ENCODE results near the gene RLF. TPM values are rescaled to one million over a fixed set of nuclear protein-coding genes. Genes with fewer than 3 reads are reported as not detected.
A peak's percentile ranks its signal among the peaks of the same experiment; 100 is the strongest.

RLF gene
- total RNA-seq, 1 donor from 2014 or later, result 18.0 TPM

DNA sequence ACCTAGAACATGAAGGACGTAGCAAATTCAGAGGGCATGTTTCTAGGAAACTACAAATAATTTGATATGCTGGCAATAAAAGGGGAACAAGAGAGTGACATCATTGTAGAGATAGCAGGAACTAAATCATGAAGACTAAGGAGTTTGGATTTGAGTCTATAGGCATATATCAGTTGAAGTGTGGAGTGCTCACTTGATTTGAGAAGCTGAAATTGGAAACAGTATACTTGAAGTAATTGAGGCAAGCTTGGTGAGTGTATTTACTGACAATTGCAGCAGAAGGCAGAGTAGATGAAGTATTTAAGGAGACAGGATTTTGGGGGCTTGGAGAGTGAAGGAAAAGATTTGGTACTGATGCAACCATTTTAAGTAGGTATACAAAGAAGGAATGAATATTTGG lies 80.2 kb downstream of the RLF start:
- TF ChIP-seq, protein P1, sequence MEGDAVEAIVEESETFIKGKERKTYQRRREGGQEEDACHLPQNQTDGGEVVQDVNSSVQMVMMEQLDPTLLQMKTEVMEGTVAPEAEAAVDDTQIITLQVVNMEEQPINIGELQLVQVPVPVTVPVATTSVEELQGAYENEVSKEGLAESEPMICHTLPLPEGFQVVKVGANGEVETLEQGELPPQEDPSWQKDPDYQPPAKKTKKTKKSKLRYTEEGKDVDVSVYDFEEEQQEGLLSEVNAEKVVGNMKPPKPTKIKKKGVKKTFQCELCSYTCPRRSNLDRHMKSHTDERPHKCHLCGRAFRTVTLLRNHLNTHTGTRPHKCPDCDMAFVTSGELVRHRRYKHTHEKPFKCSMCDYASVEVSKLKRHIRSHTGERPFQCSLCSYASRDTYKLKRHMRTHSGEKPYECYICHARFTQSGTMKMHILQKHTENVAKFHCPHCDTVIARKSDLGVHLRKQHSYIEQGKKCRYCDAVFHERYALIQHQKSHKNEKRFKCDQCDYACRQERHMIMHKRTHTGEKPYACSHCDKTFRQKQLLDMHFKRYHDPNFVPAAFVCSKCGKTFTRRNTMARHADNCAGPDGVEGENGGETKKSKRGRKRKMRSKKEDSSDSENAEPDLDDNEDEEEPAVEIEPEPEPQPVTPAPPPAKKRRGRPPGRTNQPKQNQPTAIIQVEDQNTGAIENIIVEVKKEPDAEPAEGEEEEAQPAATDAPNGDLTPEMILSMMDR (IDR thresholded peaks at IDR 0.05; ENCODE audit: unreplicated experiment), result no peak
- Mint-ChIP-seq H3K27ac (ENCODE audit: unreplicated experiment) (no peak overlapping the region), H3K4me3 (ENCODE audit: unreplicated experiment) (no peak overlapping the region)

DNA sequence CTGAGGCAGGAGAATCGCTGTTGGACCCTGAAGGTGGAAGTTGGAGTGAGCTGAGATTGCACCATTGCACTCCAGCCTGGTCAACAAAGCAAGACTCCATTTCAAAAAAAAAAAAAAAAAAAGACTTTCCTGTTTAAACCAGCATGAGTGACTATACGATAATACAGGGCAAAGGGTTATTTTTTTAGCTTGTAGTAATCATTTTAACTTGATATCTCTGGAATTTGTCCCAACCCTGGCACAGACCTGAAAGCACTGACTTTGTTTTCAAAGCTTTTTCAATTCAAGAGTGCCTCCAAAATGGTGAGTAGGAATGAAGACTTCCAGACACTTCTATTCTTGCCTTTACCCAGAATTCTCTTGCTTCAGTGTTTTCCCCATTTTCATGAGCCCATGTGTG lies 82.2 kb downstream of the RLF start:
- H3K4me3 Mint-ChIP-seq (ENCODE audit: unreplicated experiment), result no peak overlapping the region
- H3K4me1 Mint-ChIP-seq (ENCODE audit: unreplicated experiment), result no peaks in the 10 kb centered on the region
- TF ChIP-seq, protein P1 (IDR thresholded peaks at IDR 0.05; ENCODE audit: unreplicated experiment), result no peak
- DNase-seq (ENCODE audit: low spot score), result no peak
- peaks cover 3% of the 10 kb centered on the region for H3K27me3 Mint-ChIP-seq (ENCODE audit: unreplicated experiment)
- no peak overlapping the region for H3K27ac Mint-ChIP-seq (ENCODE audit: unreplicated experiment)
- H3K9me3 Mint-ChIP-seq (ENCODE audit: unreplicated experiment), result no peaks in the 10 kb centered on the region
- peaks cover 6% of the 10 kb centered on the region for H3K36me3 Mint-ChIP-seq (ENCODE audit: low read depth, unreplicated experiment)

More for the DNA sequence above, 80.2 kb downstream of the RLF start:
- Mint-ChIP-seq H3K27me3 (ENCODE audit: unreplicated experiment) (peaks cover 3% of the 10 kb centered on the region), H3K4me1 (ENCODE audit: unreplicated experiment) (no peaks in the 10 kb centered on the region), H3K9me3 (ENCODE audit: unreplicated experiment) (no peaks in the 10 kb centered on the region), H3K36me3 (ENCODE audit: low read depth, unreplicated experiment) (peaks cover 14% of the 10 kb centered on the region)
- DNase-seq (ENCODE audit: low spot score), result no peak

DNA sequence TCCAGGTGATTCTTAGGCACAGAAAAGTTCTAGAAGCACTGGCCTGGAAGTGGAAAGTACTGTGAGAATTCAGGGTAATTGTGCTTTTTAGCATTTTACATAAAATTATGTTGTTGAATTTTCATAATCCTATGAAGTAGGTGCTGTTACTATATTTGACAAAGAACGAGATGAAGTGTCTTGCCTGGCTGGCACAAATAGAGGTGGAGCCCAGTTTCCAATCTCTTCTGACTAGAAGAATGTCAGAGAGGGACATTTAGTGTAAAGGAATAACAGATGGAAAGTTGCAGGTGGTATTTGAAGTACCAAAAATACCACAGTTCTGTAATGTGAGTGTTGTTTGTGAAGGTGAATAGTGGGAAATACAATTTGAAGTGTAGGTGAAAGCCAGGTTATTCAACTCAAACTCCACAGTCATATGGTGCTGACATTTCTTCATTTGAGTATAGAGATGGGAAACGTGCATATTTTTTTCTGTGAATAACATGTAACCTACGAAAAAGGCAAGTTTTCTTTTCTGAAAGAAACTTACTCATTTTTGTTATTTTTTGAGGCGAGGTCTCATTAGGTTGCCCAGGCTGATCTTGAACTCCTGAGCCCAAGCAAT lies 83.1 kb downstream of the RLF start:
- H3K36me3 Mint-ChIP-seq (ENCODE audit: low read depth, unreplicated experiment), result peaks cover 5% of the 10 kb centered on the region
- no peak for DNase-seq (ENCODE audit: low spot score)
- peak overlapping the region; percentile 27 for H3K27ac Mint-ChIP-seq (ENCODE audit: unreplicated experiment)
- H3K9me3 Mint-ChIP-seq (ENCODE audit: unreplicated experiment), result no peaks in the 10 kb centered on the region
- TF ChIP-seq, protein P1 (IDR thresholded peaks at IDR 0.05; ENCODE audit: unreplicated experiment), result no peak
- H3K27me3 Mint-ChIP-seq (ENCODE audit: unreplicated experiment), result peaks cover 3% of the 10 kb centered on the region
- no peak overlapping the region for H3K4me3 Mint-ChIP-seq (ENCODE audit: unreplicated experiment)
- no peaks in the 10 kb centered on the region for H3K4me1 Mint-ChIP-seq (ENCODE audit: unreplicated experiment)

DNA sequence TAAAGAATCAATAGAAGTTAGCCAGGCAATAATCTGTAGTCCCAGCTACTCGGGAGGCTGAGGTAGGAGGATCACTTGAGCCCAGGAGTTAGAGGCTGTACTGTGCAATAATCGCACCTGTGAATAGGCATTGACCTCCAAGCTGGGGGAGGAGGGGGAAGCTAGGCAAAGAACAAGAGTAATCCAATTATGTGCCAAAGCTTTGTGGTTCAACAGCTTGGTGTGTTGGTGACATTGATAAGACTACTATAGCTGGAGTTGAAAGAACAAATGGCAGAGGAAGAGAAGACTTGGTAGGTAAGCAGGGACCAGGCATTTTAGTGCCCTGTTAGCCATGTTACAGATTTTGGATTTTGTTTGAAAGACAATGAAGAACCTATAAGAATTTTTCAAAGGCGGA lies 84.5 kb downstream of the RLF start:
- Mint-ChIP-seq H3K27ac (ENCODE audit: unreplicated experiment) (peak overlapping the region; percentile 22), H3K27me3 (ENCODE audit: unreplicated experiment) (peaks cover 3% of the 10 kb centered on the region), H3K36me3 (ENCODE audit: low read depth, unreplicated experiment) (no peaks in the 10 kb centered on the region), H3K4me3 (ENCODE audit: unreplicated experiment) (no peak overlapping the region), H3K4me1 (ENCODE audit: unreplicated experiment) (no peaks in the 10 kb centered on the region), H3K9me3 (ENCODE audit: unreplicated experiment) (no peaks in the 10 kb centered on the region)
- no peak for DNase-seq (ENCODE audit: low spot score)
- TF ChIP-seq, protein P1 (IDR thresholded peaks at IDR 0.05; ENCODE audit: unreplicated experiment), result no peak

DNA sequence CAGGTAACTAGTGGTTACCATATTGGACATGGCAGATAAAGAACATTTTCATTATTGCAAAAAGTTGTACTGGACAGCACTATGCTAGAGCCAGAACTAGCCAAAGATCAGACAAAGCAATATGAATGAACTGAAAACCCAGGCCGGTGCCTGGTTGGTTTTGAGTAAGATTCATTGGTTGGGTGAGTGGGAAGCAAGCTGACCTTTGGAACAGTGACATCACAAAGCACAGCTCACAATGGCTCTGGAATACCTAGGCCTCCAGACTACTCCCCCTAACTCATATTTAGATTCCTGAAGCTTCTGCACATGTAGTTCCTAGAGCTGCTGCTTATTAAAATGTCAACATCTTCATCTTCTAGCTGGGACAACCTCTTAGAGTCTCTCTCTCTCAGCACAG lies 86.5 kb downstream of the RLF start, which contains the start of gene TMCO2:
Gene TMCO2 (plus strand): TSS at position 283 of the 400 bp plus-strand sequence. CDS start 57 bp downstream, at position 340.
- TF ChIP-seq, protein P1 (IDR thresholded peaks at IDR 0.05; ENCODE audit: unreplicated experiment), result no peak
- Mint-ChIP-seq H3K4me1 (ENCODE audit: unreplicated experiment) (no peaks in the 10 kb centered on the region), H3K27ac (ENCODE audit: unreplicated experiment) (no peak within 1 kb of the TSS), H3K36me3 (ENCODE audit: low read depth, unreplicated experiment) (no peaks in the 10 kb centered on the region), H3K9me3 (ENCODE audit: unreplicated experiment) (no peaks in the 10 kb centered on the region), H3K4me3 (ENCODE audit: unreplicated experiment) (no peak within 1 kb of the TSS), H3K27me3 (ENCODE audit: unreplicated experiment) (peaks cover 3% of the 10 kb centered on the region)
- DNase-seq (ENCODE audit: low spot score), result no peak

Measured in endothelial cell (in vitro differentiated cells).